NCI-H2171 (cell line): ENCODE results near the gene CCDC117.
"Not testable (repeated sequence)": the region's sequence is repeated elsewhere in the genome, so short reads cannot be mapped to it uniquely, and the experiment has no call there.

Experiments used
- DNase-seq: peaks from one replicate; lab custom pipeline; 2025; lab: John Stamatoyannopoulos, UW

CCDC117 gene

GRCh38 chr22:28801845-28802594 lies 29.5 kb downstream of the CCDC117 start:
- DNase-seq: no peak

GRCh38 chr22:28802595-28803123 lies 30.2 kb downstream of the CCDC117 start:
- no peak for DNase-seq

DNA sequence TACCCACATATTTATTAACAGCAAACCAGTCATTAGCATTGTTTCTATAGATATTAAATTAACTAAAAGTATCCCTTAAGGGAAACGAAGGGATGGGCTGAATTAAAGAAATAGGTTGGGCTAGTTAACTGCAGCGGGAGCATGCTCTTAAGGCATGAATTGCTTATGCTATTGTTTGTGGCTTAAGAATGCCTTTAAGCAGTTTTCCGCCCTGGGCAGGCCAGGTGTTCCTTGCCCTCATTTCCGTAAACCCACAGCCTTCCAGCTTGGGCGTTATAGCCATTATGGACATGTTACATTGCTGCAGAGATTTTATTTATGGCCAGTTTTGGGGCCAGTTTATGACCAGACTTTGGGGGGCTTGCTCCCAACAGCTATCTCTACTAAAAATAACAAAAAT lies 32.9 kb downstream of the CCDC117 start:
- not testable (repeated sequence) for DNase-seq

GRCh38 chr22:28808716-28809355 lies 36.3 kb downstream of the CCDC117 start:
- DNase-seq: no peak

- no peak for DNase-seq
Measured at GRCh38 chr22:28810821-28811491, 38.5 kb downstream of the CCDC117 start.

GRCh38 chr22:28812516-28812915 lies 40.0 kb downstream of the CCDC117 start:
- no peak for DNase-seq

- DNase-seq: no peak
Measured at GRCh38 chr22:28813772-28814518, 41.5 kb downstream of the CCDC117 start.

- no peak for DNase-seq
Measured at GRCh38 chr22:28815111-28815510, 42.6 kb downstream of the CCDC117 start.

DNA sequence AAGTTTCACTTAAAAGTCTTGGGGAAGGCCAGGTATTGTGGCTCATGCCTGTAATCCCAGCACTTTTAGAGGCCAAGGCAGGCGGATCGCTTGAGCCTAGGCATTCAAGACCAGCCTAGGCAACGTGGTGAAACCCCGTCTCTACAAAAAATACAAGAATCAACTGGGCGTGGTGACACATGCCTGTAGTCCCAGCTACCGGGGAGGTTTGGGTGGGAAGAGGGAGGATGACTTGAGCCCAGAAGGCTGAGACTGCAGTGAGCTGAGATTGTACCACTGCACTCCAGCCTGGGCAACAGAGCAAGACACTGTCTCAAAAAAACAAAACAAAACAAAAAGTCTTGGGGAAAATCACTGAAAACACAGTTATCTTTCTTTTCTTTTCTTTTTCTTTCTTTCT lies 43.2 kb downstream of the CCDC117 start:
- DNase-seq: no peak

DNA sequence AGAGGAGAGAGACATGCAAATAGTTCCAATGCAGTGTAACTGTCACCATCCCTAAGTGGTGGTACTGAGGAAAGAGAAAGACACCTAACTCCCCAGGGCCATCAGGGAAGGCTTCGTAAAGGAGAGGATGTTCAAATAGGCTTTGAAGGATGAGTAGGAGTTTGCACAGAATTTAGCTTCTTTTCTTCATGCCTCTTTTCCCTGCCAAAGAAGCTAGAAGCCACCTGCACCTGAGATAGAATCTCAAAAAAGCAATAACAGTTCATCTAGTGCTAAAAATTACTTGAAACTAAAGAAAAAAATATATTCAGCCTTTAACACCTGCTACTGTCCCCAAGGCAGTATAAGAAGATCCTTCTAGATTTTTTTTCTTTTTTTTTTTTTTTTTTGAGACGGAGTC lies 44.6 kb downstream of the CCDC117 start:
- DNase-seq: no peak

DNA sequence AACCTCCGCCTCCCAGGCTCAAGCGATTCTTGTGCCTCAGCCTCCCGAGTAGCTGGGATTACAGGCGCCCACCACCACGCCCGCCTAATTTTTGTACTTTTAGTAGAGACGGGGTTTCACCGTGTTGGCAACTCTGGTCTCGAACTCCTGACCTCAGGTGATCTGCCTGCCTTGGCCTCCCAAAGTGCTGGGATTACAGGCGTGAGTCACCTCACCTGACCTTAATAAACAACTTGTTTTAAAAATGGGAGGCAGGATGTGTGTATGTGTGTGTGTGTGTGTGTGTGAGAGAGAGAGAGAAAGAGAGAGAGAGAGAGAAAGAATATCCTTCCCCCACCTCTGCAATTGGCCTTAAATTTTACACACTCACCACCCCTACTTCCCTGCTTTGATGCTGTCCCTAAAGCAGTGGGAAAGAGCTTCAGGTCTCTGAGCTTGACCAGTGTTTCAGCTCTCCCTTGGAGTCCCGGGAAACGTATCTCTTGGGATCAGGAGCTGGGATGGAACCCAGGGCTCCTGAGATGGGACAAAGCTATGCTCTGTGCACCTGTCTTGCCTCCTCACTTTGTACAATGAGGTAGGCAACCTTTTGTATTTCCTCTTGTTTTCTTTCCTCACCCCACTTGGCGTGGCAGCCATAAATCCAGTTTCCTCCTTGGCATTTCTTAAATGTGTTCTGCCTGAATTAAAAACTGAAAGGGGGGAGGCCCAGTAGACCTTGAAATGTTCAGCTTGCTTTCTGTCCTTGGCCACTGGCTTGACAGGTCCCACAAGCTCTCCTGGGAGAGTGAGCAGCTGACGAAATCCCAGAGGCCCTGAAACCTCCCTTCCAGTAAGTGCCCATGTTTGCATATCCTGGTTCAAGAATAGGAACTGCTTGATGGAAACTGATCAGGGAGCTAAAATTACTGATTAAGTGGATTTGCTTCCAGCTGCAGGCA lies 45.7 kb downstream of the CCDC117 start:
- no peak for DNase-seq

- DNase-seq: no peak
Measured at GRCh38 chr22:28819253-28820096, 47.0 kb downstream of the CCDC117 start.

- DNase-seq: no peak
Measured at GRCh38 chr22:28820885-28821284, 48.4 kb downstream of the CCDC117 start.

DNA sequence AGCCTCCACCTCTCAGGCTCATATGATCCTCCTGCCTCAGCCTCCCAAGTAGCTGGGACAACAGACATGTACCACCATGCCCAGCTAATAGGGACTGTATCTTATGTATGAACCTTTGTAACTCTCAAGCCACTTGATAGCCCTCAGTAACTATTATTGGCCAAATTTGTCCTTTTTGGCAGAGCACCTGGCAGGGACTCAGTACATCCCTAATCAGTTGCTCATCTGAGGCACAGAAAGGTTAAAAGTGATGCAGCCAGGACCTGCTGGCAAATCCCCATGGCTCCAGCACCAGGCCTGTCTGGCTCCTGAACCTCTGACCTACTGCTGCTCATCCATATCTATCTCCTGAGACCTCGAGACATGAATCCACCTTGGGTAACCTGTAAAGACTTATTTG lies 49.0 kb downstream of the CCDC117 start:
- no peak for DNase-seq

DNA sequence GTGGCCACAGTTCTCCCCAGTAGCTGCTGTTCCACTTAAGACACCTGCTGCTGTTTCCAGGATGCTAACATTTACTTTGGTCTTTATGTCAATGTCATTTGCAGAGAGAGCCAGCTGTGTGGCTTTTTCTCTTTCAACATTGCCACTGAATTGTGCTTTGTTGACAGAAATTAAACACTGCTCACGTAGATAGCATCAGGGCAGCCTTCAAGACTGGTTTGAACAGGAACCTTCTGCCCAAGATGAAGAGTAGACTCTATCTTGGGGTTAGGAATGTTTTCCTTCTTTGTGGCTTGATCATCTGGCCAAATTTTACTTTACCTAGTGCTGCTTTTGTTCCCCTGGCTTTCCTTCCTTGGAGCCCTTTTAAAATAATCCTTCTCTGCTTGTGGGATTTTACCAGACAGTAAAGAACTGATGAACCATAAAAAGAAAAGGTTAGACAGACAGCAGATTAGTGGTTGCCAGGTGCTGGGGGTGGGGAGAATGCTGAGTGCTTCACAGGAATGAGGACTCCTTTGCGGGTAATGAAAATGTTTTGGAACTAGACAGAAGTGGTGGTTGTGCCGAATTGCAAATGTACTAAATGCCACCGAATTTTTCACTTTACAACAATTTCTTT lies 50.5 kb downstream of the CCDC117 start:
- DNase-seq: peak; percentile 70

DNA sequence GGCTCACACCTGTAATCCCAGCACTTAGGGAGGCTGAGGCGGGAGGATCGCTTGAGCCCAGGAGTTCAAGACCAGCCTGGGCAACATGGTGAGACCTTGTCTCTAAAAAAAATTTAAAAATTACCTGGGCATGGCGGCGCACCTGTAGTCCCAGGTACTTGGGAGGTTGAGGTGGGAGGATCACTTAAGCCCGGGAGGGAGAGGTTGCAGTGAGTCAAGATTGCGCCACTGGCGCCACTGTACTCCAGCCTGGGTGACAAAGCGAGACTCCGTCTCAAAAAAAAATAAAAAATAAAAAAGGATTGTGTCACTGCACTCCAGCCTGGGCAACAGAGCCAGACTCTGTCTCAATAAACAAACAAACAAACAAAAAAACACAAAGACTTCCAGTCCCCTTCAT lies 52.0 kb downstream of the CCDC117 start:
- not testable (repeated sequence) for DNase-seq

GRCh38 chr22:28826430-28826829 lies 53.9 kb downstream of the CCDC117 start:
- DNase-seq: not testable (repeated sequence)

DNA sequence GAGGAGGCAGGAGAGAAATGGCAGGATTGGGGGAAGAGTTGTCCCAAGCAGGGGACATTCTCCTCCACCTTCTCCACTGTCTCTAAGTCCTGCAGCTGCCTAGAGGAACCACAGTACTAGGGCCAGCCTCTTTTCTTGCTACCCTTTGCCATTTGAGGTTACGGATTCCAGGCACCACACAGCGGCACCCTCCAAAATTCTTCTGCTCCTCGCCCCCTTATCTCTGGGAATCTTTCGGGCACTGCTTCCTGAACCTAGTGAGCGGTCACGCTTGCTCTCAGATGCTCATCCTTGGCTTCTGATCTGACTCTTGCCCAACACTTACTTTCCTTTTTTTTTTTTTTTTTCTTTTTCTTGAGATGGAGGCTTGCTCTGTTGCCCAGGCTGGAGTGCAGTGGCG lies 54.4 kb downstream of the CCDC117 start:
- DNase-seq: no peak

DNA sequence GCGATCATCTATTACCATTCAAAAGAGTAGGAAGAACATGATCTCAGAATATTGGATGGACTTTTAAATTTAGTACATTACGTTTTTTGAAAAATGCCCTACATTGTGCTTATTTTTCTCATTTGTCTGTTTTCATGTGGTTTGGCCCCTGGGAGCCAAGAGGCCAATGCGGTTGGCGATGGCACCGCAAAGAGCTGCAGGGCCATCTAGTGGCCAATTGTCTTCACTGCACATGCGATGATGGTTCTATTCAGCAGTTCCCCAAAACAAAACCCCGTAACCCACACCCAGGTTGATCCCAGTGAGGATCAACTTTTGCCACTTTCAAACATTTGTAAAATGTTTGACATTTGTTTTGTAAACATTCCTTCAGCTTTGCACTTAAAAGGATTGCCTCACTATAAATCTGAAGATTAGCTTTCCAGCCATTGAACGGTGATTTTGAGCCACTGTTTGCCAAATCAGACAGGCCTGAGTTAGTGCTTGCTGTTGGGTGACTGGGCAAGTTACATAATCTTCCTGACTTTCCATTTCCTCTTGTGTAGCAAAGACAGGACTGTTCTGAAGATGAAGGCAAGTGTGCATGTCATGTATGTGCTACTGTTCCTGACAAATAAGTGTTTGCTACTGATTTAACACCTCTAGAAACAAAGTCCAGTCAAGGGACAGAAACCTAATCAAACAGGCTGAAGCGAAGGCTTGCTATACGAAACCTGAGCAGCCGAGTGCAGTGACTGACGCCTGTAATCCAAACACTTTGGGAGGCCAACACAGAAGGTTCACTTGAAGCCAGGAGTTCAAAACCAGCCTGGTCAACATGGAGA lies 57.1 kb downstream of the CCDC117 start:
- DNase-seq: peak; percentile 58
